OCI-LY3 (cell line): Measurements from ENCODE around the gene GNA12.
A peak's percentile ranks its signal among the peaks of the same experiment; 100 is the strongest.
"Not testable (repeated sequence)": the region's sequence is repeated elsewhere in the genome, so short reads cannot be mapped to it uniquely, and the experiment has no call there.

Experiments used
- H2AFZ ChIP-seq: fragments of 200-600, 300-600 bp; shearing (Covaris generic); 2 replicates; pipeline ENCODE4 v1.6.0; 2014; ENCODE audit warnings: antibody characterized with exemption, low read depth, low read length
- H3K27ac ChIP-seq: fragments of 200-600, 300-600 bp; sonication (generic); 2 replicates; pipeline ENCODE4 v1.5.1; 2014; ENCODE audit warnings: mild to moderate bottlenecking, low read length, moderate library complexity, mixed read lengths
- H3K27me3 ChIP-seq: fragments of 200-600, 300-600 bp; sonication (generic); 2 replicates; pipeline ENCODE4 v1.6.1; 2014; ENCODE audit warnings: low read depth, low read length, mixed read lengths
- H3K36me3 ChIP-seq: fragments of 200-600, 300-600 bp; sonication (generic); replicated peaks from 2 replicates; pipeline ENCODE3; 2014; ENCODE audit warnings: low read depth, low read length, mixed read lengths
- H3K4me1 ChIP-seq: fragments of 300-600, 200-600 bp; sonication (generic); 2 replicates; pipeline ENCODE4 v1.6.1; 2014; ENCODE audit warnings: low read length, mixed read lengths
- H3K4me2 ChIP-seq: fragments of 200-600, 300-600 bp; sonication (generic); 2 replicates; pipeline ENCODE4 v1.6.1; 2014; ENCODE audit warnings: low read length, mixed read lengths
- H3K4me3 ChIP-seq: fragments of 300-600, 200-600 bp; sonication (generic); 2 replicates; pipeline ENCODE4 v1.5.1; 2014; ENCODE audit warnings: antibody characterized with exemption, mild to moderate bottlenecking, low read length, moderate library complexity
- H3K79me2 ChIP-seq: fragments of 300-600, 200-600 bp; shearing (Covaris generic); 2 replicates; pipeline ENCODE4 v1.6.1; 2014; ENCODE audit warnings: mild to moderate bottlenecking, low read length, mixed read lengths
- H3K9ac ChIP-seq: fragments of 300-600, 200-600 bp; shearing (Covaris generic); 2 replicates; pipeline ENCODE4 v1.6.0; 2014; ENCODE audit warnings: mild to moderate bottlenecking, low read length, moderate library complexity
- H3K9me3 ChIP-seq: fragments of 200-600, 300-600 bp; shearing (Covaris generic); 2 replicates; pipeline ENCODE4 v1.6.1; 2014; ENCODE audit warnings: low read length, mixed read lengths; ENCODE audit not compliant: insufficient read depth
- H4K20me1 ChIP-seq: fragments of 200-600, 300-600 bp; sonication (generic); 2 replicates; pipeline ENCODE4 v1.6.1; 2016; ENCODE audit warnings: low read length, mixed read lengths; ENCODE audit not compliant: insufficient read depth
- EZH2phosphoT487 ChIP-seq: fragments of 200-600 bp; shearing (Covaris generic); IDR thresholded peaks from 2 replicates; pipeline ENCODE4 v1.6.1; 2018; ENCODE audit warnings: antibody characterized with exemption, mixed run types, low read depth
- TF ChIP-seq, protein P1 (sequence below): fragments of 200-600, 300-600 bp; sonication (generic); IDR thresholded peaks from 2 replicates; pipeline ENCODE4 v1.5.1; 2014; ENCODE audit warnings: antibody characterized with exemption, low read length, low read depth

The GNA12 gene

GRCh38 chr7:2700141-2700850 is 143.8 kb downstream of the GNA12 start:
- no peak overlapping the region for H3K27ac ChIP-seq
- H3K9ac ChIP-seq: no peak overlapping the region
- H3K36me3 ChIP-seq: no peaks in the 10 kb centered on the region
- H3K9me3 ChIP-seq: no peaks in the 10 kb centered on the region
- H3K27me3 ChIP-seq: no peaks in the 10 kb centered on the region
- H2AFZ ChIP-seq: no peak overlapping the region
- H3K4me2 ChIP-seq: no peak overlapping the region
- H3K4me3 ChIP-seq: no peak overlapping the region
- H3K4me1 ChIP-seq: peaks cover 26% of the 10 kb centered on the region
- H4K20me1 ChIP-seq: no peaks in the 10 kb centered on the region
- no peak for TF ChIP-seq EZH2phosphoT487
- TF ChIP-seq, protein P1, sequence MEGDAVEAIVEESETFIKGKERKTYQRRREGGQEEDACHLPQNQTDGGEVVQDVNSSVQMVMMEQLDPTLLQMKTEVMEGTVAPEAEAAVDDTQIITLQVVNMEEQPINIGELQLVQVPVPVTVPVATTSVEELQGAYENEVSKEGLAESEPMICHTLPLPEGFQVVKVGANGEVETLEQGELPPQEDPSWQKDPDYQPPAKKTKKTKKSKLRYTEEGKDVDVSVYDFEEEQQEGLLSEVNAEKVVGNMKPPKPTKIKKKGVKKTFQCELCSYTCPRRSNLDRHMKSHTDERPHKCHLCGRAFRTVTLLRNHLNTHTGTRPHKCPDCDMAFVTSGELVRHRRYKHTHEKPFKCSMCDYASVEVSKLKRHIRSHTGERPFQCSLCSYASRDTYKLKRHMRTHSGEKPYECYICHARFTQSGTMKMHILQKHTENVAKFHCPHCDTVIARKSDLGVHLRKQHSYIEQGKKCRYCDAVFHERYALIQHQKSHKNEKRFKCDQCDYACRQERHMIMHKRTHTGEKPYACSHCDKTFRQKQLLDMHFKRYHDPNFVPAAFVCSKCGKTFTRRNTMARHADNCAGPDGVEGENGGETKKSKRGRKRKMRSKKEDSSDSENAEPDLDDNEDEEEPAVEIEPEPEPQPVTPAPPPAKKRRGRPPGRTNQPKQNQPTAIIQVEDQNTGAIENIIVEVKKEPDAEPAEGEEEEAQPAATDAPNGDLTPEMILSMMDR: no peak
- no peaks in the 10 kb centered on the region for H3K79me2 ChIP-seq

DNA sequence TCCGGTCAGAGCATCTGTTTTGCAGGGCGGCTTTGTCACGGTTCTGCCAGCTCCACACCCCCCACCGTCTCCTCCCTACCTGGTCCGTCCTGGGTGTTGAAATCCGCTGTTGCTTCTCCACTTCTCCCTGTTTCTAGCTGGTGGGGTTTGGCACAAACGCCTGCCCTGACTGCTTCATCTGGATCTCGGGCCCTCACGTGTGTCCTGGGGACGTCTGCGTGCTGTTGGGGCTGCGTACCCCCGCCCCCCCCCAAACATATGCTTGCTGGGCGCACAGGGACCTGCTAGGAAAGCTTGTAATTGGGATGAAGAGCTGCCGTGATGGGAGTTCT is 144.9 kb downstream of the GNA12 start:
- Histone ChIP-seq H3K27ac (peak overlapping the region; percentile 37; the same call in 1 of the 2 replicates), H3K4me2 (peak overlapping the region; percentile 97), H3K79me2 (no peaks in the 10 kb centered on the region), H3K4me1 (peaks cover 26% of the 10 kb centered on the region), H3K36me3 (no peaks in the 10 kb centered on the region), H3K4me3 (peak overlapping the region; percentile 74), H3K9ac (peak overlapping the region; percentile 45), H4K20me1 (no peaks in the 10 kb centered on the region), H3K9me3 (no peaks in the 10 kb centered on the region), H3K27me3 (no peaks in the 10 kb centered on the region), H2AFZ (peak overlapping the region; percentile 53; the same call in 1 of the 2 replicates)
- TF ChIP-seq EZH2phosphoT487: no peak
- TF ChIP-seq, protein P1: no peak

GRCh38 chr7:2698581-2699288 is 145.4 kb downstream of the GNA12 start:
- no peak for TF ChIP-seq EZH2phosphoT487
- TF ChIP-seq, protein P1: no peak
- no peaks in the 10 kb centered on the region for H3K36me3 ChIP-seq
- H3K79me2 ChIP-seq: no peaks in the 10 kb centered on the region
- H3K4me1 ChIP-seq: peaks cover 26% of the 10 kb centered on the region
- no peaks in the 10 kb centered on the region for H3K9me3 ChIP-seq
- H2AFZ ChIP-seq: 0 out of 2 replicates have a peak overlapping the region, but pooled peaks have one; percentile 53
- H4K20me1 ChIP-seq: no peaks in the 10 kb centered on the region
- H3K4me2 ChIP-seq: peak overlapping the region; percentile 97
- peak overlapping the region; percentile 37; the same call in 1 of the 2 replicates for H3K27ac ChIP-seq
- peak overlapping the region; percentile 74 for H3K4me3 ChIP-seq
- H3K9ac ChIP-seq: peak overlapping the region; percentile 45
- H3K27me3 ChIP-seq: no peaks in the 10 kb centered on the region

- H3K9ac ChIP-seq, H4K20me1 ChIP-seq, H3K79me2 ChIP-seq, H3K9me3 ChIP-seq, H2AFZ ChIP-seq, H3K36me3 ChIP-seq, H3K4me2 ChIP-seq, H3K27ac ChIP-seq, H3K4me3 ChIP-seq: not testable (repeated sequence)
- Histone ChIP-seq H3K4me1 (peaks cover 37% of the 10 kb centered on the region), H3K27me3 (peaks cover 20% of the 10 kb centered on the region)
Measured at GRCh38 chr7:2694122-2694436, 150.0 kb downstream of the GNA12 start.

- H3K4me2 ChIP-seq, H3K36me3 ChIP-seq, H4K20me1 ChIP-seq, H3K79me2 ChIP-seq, H3K9me3 ChIP-seq, H2AFZ ChIP-seq, H3K4me3 ChIP-seq, H3K27ac ChIP-seq, H3K9ac ChIP-seq: not testable (repeated sequence)
- Histone ChIP-seq H3K4me1 (peaks cover 37% of the 10 kb centered on the region), H3K27me3 (peaks cover 25% of the 10 kb centered on the region)
Measured at GRCh38 chr7:2693420-2694121, 150.5 kb downstream of the GNA12 start.
